Right atrium auricular region (tissue), 2 donors: Measurements from ENCODE around the gene RGS9BP. TPM values are rescaled to one million over a fixed set of nuclear protein-coding genes. Genes with fewer than 3 reads are reported as not detected.

Source experiments
- DNase-seq: peaks from one replicate; pipeline ENCODE4 v3.0.0-alpha.2; 2019; ENCODE audit warnings: low spot score
- H3K27ac ChIP-seq, 2 donors: fragments of 200-600 bp; sonication (generic); 1 replicate in 1 of 2; 2 replicates in 1 of 2; pipeline ENCODE4 v1.5.1; 2016 to 2019
- H3K27me3 ChIP-seq, 2 donors: fragments of 200-600 bp; sonication (generic); one replicate each; pipeline versions ENCODE4 v1.5.1 to v1.6.0; 2017 to 2019
- H3K36me3 ChIP-seq: fragments of 200-600 bp; sonication (generic); one replicate; pipeline ENCODE4 v1.5.1; 2016
- H3K4me1 ChIP-seq, 2 donors: fragments of 200-600 bp; sonication (generic); one replicate each; pipeline versions ENCODE4 v1.5.1 to v1.6.0; 2017 to 2019
- H3K4me3 ChIP-seq, 2 donors: fragments of 200-600 bp; sonication (generic); 1 replicate in 1 of 2; 2 replicates in 1 of 2; pipeline ENCODE4 v1.5.1; 2017 to 2019; ENCODE audit warnings: mild to moderate bottlenecking in 1 of 2, moderate library complexity in 1 of 2
- H3K9me3 ChIP-seq, 2 donors: fragments of 200-600 bp; sonication (generic); one replicate each; pipeline ENCODE4 v1.5.1; 2019
- total RNA-seq, 2 donors: library from RNA; depleted of rRNA; stranded (reverse); fragments of >200 nt; gene quantifications; one replicate each; pipeline ENCODE4 v1.1.0, GENCODE V29; 2016
- TF ChIP-seq, protein P1 (sequence below), 2 donors: fragments of 200-600 bp; sonication (generic); IDR thresholded peaks; one replicate each; pipeline ENCODE4 v1.5.1; 2019; ENCODE audit warnings: antibody characterized with exemption in 2 of 2

The RGS9BP gene
- total RNA-seq, 2 donors from 2014 or later, result 2.5 to 15.3 TPM

DNA sequence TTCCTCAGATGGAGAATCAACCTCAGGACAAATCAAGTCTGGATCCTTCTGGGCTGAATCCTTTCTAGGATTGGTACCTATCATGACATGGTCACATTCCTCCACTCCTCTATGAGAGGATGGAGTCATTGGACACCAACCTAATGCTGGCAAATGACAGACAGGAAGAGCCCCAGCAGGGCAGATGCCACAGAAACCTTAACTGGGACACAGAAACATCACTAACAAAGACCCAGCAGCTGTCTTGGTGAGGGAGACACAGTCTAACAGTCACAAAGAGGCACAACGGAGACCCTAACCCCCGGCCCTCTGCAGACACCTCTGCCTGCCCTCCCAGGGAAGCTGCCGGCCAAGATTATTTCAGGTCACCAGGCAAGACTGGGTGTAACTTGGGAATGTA, 2.8 kb upstream of the RGS9BP start:
- H3K36me3 ChIP-seq, result no peaks in the 10 kb centered on the region
- DNase-seq, result no peak
- H3K4me1 ChIP-seq, result peaks cover 0 to 45% of the 10 kb centered on the region in 2 donors
- no peak overlapping the region for H3K4me3 ChIP-seq
- H3K9me3 ChIP-seq, result no peaks in the 10 kb centered on the region
- TF ChIP-seq, protein P1, sequence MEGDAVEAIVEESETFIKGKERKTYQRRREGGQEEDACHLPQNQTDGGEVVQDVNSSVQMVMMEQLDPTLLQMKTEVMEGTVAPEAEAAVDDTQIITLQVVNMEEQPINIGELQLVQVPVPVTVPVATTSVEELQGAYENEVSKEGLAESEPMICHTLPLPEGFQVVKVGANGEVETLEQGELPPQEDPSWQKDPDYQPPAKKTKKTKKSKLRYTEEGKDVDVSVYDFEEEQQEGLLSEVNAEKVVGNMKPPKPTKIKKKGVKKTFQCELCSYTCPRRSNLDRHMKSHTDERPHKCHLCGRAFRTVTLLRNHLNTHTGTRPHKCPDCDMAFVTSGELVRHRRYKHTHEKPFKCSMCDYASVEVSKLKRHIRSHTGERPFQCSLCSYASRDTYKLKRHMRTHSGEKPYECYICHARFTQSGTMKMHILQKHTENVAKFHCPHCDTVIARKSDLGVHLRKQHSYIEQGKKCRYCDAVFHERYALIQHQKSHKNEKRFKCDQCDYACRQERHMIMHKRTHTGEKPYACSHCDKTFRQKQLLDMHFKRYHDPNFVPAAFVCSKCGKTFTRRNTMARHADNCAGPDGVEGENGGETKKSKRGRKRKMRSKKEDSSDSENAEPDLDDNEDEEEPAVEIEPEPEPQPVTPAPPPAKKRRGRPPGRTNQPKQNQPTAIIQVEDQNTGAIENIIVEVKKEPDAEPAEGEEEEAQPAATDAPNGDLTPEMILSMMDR (IDR thresholded peaks at IDR 0.05), result no peak
- no peaks in the 10 kb centered on the region for H3K27me3 ChIP-seq
- no peak overlapping the region for H3K27ac ChIP-seq

DNA sequence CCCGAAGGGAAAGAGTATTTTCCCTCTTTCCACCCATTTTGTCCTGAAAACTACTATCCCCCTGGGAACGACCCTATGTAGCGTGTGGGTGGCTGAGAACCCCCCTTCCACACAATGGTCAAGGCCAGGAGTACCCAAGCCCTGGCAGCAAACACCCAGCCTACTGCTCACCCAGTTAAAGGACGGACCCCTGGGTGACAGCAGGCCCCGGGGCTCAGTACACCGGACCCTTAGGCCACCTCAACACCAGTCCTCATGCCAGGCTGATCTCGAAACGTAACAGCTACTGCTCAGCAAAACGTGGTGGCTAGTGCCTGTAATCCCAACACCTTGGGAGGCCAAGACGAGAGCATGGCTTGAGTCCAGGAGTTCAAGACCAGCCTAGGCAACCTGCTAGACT, 2.1 kb upstream of the RGS9BP start:
- TF ChIP-seq, protein P1 (IDR thresholded peaks at IDR 0.05), result no peak
- Histone ChIP-seq H3K27ac (no peak overlapping the region), H3K9me3 (no peaks in the 10 kb centered on the region), H3K4me3 (no peak overlapping the region), H3K4me1 (peaks cover 0 to 45% of the 10 kb centered on the region in 2 donors), H3K27me3 (no peaks in the 10 kb centered on the region), H3K36me3 (no peaks in the 10 kb centered on the region)
- DNase-seq, result no peak

DNA sequence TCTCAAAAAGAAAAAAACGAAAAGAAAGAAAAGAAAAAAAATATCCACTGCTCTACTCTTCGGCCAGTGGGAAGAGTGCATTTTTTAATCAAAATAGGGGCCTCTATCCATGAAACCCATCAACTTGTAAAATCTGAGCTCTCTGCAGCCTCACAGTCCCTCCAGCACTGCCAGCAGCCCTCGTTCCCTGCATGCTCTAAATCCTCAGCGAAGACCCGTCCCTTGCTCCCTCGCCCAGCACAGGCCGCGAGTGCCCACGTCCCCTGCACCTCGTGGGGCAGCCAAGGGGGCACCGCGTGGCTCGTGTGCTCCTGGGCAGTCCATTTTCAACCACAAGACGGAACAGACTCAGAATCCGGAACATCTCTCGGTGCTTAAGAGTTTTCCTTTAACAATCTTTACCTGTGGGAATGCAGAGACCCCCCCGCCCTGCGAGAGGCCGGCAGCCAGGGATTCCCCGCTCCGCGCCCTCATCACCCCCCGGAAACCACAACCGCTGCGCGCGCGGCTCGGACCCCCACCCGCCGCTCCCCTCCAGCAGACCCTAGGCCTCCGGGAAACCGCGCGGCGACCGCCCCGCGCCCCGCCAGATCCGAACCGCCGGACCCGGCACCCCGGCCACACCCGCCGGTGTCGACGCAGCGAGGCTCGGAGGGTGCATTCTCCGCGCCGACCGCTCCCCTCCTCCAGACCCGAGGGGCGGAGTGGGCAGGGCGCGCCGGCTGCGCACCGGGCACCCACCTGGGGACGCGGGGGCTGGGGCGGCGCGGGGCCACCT, 1.3 kb upstream of the RGS9BP start:
- Histone ChIP-seq H3K9me3 (no peaks in the 10 kb centered on the region), H3K27me3 (no peaks in the 10 kb centered on the region), H3K4me1 (peaks cover 0 to 45% of the 10 kb centered on the region in 2 donors), H3K27ac (peak overlapping the region; percentile 91 to 92), H3K36me3 (no peaks in the 10 kb centered on the region), H3K4me3 (peak overlapping the region; percentile 86 to 99)
- TF ChIP-seq, protein P1 (IDR thresholded peaks at IDR 0.05), result peak in 1 of 2 donors; percentile 20
- no peak for DNase-seq

DNA sequence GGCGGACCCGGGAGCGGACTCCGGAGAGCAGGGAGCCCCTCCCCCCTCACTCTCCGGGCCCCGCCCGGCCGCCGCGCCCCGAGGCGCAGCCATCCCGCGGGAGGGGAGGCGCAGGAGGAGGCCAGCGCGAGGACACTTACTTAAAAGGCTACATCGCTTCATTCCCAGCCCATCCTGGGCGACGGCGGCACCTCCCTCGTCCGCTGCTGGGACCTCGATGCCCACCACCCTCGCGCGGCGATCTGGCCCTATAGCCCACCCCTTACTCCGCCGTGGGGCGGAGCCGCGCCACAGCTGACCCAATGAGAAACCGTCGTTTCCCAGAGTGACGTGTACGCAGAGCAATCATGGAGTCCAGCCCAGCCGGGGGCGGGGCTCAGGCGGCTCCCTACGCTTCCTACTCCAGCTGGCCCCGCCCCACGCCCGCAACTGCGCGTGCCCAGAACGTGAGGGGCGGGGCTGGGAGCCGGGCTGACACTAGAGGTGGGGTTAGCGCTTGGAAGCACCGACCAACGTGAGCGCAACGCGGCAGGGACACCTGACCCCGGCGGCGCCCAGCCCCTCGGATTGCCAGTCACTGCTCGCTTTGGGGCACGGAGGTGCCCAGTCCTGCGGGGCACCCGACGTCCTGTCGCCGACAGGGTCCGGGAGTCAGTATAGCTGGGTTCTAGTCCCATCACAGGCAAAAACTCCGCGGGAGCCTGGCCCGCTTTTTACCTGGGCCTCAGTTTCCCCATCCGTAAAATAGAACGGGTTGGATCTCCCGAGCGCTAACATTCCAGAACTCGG, 523 bp upstream of the RGS9BP start, which contains the start of gene ANKRD27:
Gene ANKRD27, minus strand, starts transcription at position 250 of the 789 bp plus-strand sequence. CDS start 16,165 bp downstream, outside the sequence.
- Histone ChIP-seq H3K27ac (peak within 1 kb of the TSS; percentile 91 to 92), H3K36me3 (no peaks in the 10 kb centered on the region), H3K4me1 (peaks cover 0 to 45% of the 10 kb centered on the region in 2 donors), H3K27me3 (no peaks in the 10 kb centered on the region), H3K9me3 (no peaks in the 10 kb centered on the region), H3K4me3 (peak within 1 kb of the TSS; percentile 86 to 99)
- TF ChIP-seq, protein P1 (IDR thresholded peaks at IDR 0.05), result no peak
- DNase-seq, result peak; percentile 98

DNA sequence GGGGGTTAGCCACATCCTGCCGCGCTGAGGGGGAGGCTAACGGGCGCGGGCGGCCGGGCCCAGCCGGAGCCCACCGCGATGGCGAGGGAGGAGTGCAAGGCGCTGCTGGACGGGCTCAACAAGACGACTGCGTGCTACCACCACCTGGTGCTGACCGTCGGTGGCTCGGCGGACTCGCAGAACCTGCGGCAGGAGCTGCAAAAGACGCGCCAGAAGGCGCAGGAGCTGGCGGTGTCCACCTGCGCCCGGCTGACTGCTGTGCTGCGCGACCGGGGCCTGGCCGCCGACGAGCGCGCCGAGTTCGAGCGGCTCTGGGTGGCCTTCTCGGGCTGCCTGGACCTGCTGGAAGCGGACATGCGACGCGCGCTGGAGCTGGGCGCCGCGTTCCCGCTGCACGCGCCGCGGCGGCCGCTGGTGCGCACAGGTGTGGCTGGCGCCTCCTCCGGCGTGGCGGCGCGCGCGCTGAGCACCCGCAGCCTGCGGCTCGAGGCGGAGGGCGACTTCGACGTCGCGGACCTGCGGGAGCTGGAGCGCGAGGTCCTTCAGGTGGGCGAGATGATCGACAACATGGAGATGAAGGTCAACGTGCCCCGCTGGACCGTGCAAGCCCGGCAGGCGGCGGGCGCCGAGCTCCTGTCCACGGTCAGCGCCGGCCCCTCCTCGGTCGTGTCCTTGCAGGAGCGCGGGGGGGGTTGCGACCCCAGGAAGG, 692 bp downstream of the RGS9BP start:
- no peak for DNase-seq
- H3K36me3 ChIP-seq, result no peaks in the 10 kb centered on the region
- H3K27me3 ChIP-seq, result no peaks in the 10 kb centered on the region
- H3K9me3 ChIP-seq, result no peaks in the 10 kb centered on the region
- H3K4me3 ChIP-seq, result peak overlapping the region; percentile 86 to 99
- peak overlapping the region; percentile 91 to 92 for H3K27ac ChIP-seq
- TF ChIP-seq, protein P1 (IDR thresholded peaks at IDR 0.05), result no peak
- peaks cover 0 to 45% of the 10 kb centered on the region in 2 donors for H3K4me1 ChIP-seq
